Fibroblast of lung (primary cell): ENCODE results near the gene NEXN. TPM values are rescaled to one million over a fixed set of nuclear protein-coding genes. Genes with fewer than 3 reads are reported as not detected.

Experiments used
- DNase-seq, 2 donors: peaks; one replicate each; pipeline versions ENCODE4 v3.0.0 to v3.0.0-alpha.2; 2010; ENCODE audit warnings: low read depth in 2 of 2
- H2AFZ ChIP-seq: 2 replicates; pipeline ENCODE4 v1.5.1; 2012; ENCODE audit warnings: low read length, control low read depth, inconsistent platforms
- H3K27ac ChIP-seq: 2 replicates; pipeline ENCODE4 v1.5.1; 2011; ENCODE audit warnings: low read length, control low read depth; ENCODE audit not compliant: insufficient read depth
- H3K27me3 ChIP-seq: 2 replicates; pipeline ENCODE4 v1.5.1; 2011; ENCODE audit warnings: mild to moderate bottlenecking, low read length; ENCODE audit not compliant: control insufficient read depth, insufficient read depth
- H3K36me3 ChIP-seq: 2 replicates; pipeline ENCODE4 v1.5.1; 2011; ENCODE audit warnings: low read length; ENCODE audit not compliant: control insufficient read depth, insufficient read depth
- H3K4me1 ChIP-seq: 2 replicates; pipeline ENCODE4 v1.5.1; 2011; ENCODE audit warnings: low read length; ENCODE audit not compliant: control insufficient read depth, insufficient read depth; ENCODE audit errors: extremely low read depth
- H3K4me2 ChIP-seq: 2 replicates; pipeline ENCODE4 v1.5.1; 2011; ENCODE audit warnings: low read length, control low read depth; ENCODE audit not compliant: insufficient read depth; ENCODE audit errors: extremely low read depth
- H3K4me3 ChIP-seq, 4 experiments: fragments of 200-600 bp in 1 of 4; sonication (generic) in 1 of 4; replicated peaks in 1 of 4; 2 replicates each; pipeline ENCODE4 v1.5.1; 2011 to 2016; ENCODE audit warnings: low read length in 4 of 4, low read depth in 3 of 4, mild to moderate bottlenecking in 3 of 4, control low read depth in 2 of 4, inconsistent platforms in 1 of 4, mixed read lengths in 1 of 4; ENCODE audit not compliant: insufficient read depth in 1 of 4; ENCODE audit errors: control extremely low read depth in 1 of 4
- H3K79me2 ChIP-seq: 2 replicates; pipeline ENCODE4 v1.5.1; 2012; ENCODE audit warnings: mild to moderate bottlenecking, low read length, inconsistent platforms; ENCODE audit not compliant: control insufficient read depth, insufficient read depth
- H3K9ac ChIP-seq: 2 replicates; pipeline ENCODE4 v1.5.1; 2011; ENCODE audit warnings: mild to moderate bottlenecking, low read length, control low read depth; ENCODE audit not compliant: insufficient read depth
- H3K9me3 ChIP-seq: 2 replicates; pipeline ENCODE4 v1.5.1; 2012; ENCODE audit warnings: low read depth, low read length; ENCODE audit not compliant: control insufficient read depth, insufficient read depth
- H4K20me1 ChIP-seq: 2 replicates; pipeline ENCODE4 v1.5.1; 2011; ENCODE audit warnings: low read length; ENCODE audit not compliant: control insufficient read depth, insufficient read depth; ENCODE audit errors: extremely low read depth
- EZH2 ChIP-seq: IDR thresholded peaks from 2 replicates; pipeline ENCODE4 v1.5.1; 2012; ENCODE audit warnings: low read length, control low read depth, mild to moderate bottlenecking; ENCODE audit errors: missing control alignments
- polyA plus RNA-seq, 2 donors: library from polyadenylated mRNA; depleted of rRNA in 1 of 2; stranded (reverse) in 1 of 2; unstranded in 1 of 2; fragments of >200 nt; gene quantifications; 2 replicates each; pipeline ENCODE4 v1.2.1, GENCODE V29; 2011 to 2012; ENCODE audit warnings: missing spikeins in 1 of 2
- total RNA-seq: library from RNA; depleted of rRNA; stranded (reverse); fragments of >200 nt; gene quantifications from 2 replicates; pipeline ENCODE4 v1.2.1, GENCODE V29; 2014
- TF ChIP-seq, protein P1 (sequence below), 2 donors: IDR thresholded peaks in 1 of 2; conservative IDR thresholded peaks in 1 of 2; 1 replicate in 1 of 2; 2 replicates in 1 of 2; pipeline ENCODE4 v1.5.1; 2011 to 2012; ENCODE audit warnings: low read length in 2 of 2, control low read depth in 1 of 2, inconsistent platforms in 1 of 2, low read depth in 1 of 2, mild to moderate bottlenecking in 1 of 2

The NEXN gene
- total and polyA plus RNA-seq, 2 donors (not counting 1 experiment from before 2014, with no cell fraction given) = 24.4 to 49.0 TPM

DNA sequence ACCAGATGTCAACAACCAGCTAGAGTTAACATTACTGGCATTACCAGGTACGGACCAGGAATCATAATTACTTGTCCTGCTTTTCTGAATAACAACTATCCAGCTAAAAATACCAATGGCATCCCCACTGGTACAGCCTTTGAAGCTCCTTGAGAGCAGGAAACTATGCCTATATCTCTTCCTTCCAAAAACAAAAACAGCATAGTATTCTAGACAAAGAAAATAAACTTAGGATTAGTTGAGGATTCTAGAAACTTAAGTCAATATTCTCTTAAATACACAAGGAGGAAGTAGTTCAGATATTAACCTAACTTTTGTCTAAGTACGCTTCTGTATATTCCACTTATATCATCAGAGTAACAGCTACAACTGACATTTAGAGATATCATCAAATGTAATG is 87.5 kb downstream of the NEXN start:
- Histone ChIP-seq H3K4me3 (peak overlapping the region; percentile 74 to 98 (median 86)), H4K20me1 (peaks cover 7% of the 10 kb centered on the region), H3K9ac (no peak overlapping the region), H2AFZ (no peak overlapping the region), H3K9me3 (no peaks in the 10 kb centered on the region), H3K36me3 (no peaks in the 10 kb centered on the region), H3K4me1 (no peaks in the 10 kb centered on the region), H3K79me2 (peaks cover 96% of the 10 kb centered on the region), H3K27ac (no peak overlapping the region), H3K27me3 (no peaks in the 10 kb centered on the region), H3K4me2 (peak overlapping the region; percentile 93)
- no peak for TF ChIP-seq EZH2
- TF ChIP-seq, protein P1, sequence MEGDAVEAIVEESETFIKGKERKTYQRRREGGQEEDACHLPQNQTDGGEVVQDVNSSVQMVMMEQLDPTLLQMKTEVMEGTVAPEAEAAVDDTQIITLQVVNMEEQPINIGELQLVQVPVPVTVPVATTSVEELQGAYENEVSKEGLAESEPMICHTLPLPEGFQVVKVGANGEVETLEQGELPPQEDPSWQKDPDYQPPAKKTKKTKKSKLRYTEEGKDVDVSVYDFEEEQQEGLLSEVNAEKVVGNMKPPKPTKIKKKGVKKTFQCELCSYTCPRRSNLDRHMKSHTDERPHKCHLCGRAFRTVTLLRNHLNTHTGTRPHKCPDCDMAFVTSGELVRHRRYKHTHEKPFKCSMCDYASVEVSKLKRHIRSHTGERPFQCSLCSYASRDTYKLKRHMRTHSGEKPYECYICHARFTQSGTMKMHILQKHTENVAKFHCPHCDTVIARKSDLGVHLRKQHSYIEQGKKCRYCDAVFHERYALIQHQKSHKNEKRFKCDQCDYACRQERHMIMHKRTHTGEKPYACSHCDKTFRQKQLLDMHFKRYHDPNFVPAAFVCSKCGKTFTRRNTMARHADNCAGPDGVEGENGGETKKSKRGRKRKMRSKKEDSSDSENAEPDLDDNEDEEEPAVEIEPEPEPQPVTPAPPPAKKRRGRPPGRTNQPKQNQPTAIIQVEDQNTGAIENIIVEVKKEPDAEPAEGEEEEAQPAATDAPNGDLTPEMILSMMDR (conservative IDR thresholded peaks at IDR 0.05 in 1 of 2, IDR thresholded peaks at IDR 0.05 in 1 of 2; ENCODE audit: low read depth in 1 of 2, low read length in 2 of 2) = no peak
- DNase-seq = no peak

DNA sequence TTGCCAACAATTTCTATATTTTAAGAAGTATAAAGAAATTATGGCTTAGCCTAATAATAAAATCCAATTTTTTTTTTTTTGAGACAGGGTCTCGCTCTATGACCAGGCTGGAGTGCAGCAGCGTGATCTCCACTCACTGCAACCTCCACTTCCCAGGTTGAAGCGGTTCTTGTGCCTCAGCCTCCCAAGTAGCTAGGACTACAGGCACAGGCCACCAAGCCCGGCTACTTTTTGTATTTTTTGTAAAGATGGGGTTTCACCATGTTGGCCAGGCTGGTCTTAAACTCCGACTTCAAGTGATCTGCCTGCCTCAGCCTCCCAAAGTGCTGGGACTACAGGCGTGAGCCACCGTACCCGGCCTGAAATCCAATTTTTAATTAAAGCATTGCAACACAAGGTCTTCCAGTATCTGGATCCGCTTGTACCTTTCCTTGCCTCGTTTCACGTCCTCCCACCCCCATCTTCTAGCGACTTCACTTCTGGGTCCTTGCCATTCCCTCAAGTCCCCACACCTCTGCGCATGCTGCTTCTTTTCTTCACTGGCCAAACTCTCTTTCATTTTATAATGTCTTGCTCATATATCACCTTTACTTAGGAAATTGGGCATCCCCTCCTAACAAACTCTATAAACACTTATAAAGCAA is 88.1 kb downstream of the NEXN start:
- Histone ChIP-seq H3K79me2 (peaks cover 96% of the 10 kb centered on the region), H3K27ac (no peak overlapping the region), H3K4me1 (no peaks in the 10 kb centered on the region), H3K9me3 (no peaks in the 10 kb centered on the region), H3K27me3 (no peaks in the 10 kb centered on the region), H4K20me1 (peaks cover 7% of the 10 kb centered on the region), H3K36me3 (no peaks in the 10 kb centered on the region), H3K4me3 (peak overlapping the region; percentile 74 to 98 (median 86)), H3K9ac (no peak overlapping the region), H3K4me2 (peak overlapping the region; percentile 93), H2AFZ (no peak overlapping the region)
- TF ChIP-seq EZH2 = no peak
- TF ChIP-seq, protein P1 (conservative IDR thresholded peaks at IDR 0.05 in 1 of 2, IDR thresholded peaks at IDR 0.05 in 1 of 2; ENCODE audit: low read depth in 1 of 2, low read length in 2 of 2) = no peak
- DNase-seq = no peak

DNA sequence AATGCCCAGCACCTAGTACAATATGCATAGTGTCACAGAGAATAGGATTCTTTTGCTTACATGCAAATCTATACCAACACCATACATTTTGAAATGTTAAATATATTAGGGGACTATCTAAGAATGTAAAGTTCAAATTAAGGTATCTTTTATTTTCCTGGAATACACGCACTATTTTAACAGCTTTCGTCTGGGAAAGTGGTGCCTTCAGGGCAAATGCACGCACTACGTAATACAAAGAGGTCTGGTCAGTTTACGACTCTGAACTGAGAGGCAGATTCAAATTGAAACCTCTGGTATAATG is 89.5 kb downstream of the NEXN start:
- Histone ChIP-seq H3K4me1 (no peaks in the 10 kb centered on the region), H3K27me3 (no peaks in the 10 kb centered on the region), H2AFZ (no peak overlapping the region), H3K27ac (peak overlapping the region; percentile 99), H4K20me1 (peaks cover 7% of the 10 kb centered on the region), H3K4me2 (peak overlapping the region; percentile 48), H3K4me3 (peak overlapping the region; percentile 74 to 98 (median 86)), H3K79me2 (peaks cover 95% of the 10 kb centered on the region), H3K9ac (peak overlapping the region; percentile 2), H3K9me3 (no peaks in the 10 kb centered on the region), H3K36me3 (no peaks in the 10 kb centered on the region)
- DNase-seq = no peak
- TF ChIP-seq EZH2 = no peak
- TF ChIP-seq, protein P1 (conservative IDR thresholded peaks at IDR 0.05 in 1 of 2, IDR thresholded peaks at IDR 0.05 in 1 of 2; ENCODE audit: low read depth in 1 of 2, low read length in 2 of 2) = no peak
